K562 (cell line): ENCODE data around the gene DAP. TPM values are rescaled to one million over a fixed set of nuclear protein-coding genes. Genes with fewer than 3 reads are reported as not detected.
A peak's percentile ranks its signal among the peaks of the same experiment; 100 is the strongest.

Source experiments
- ATAC-seq: fragments of 200-7000 bp; cut with Tn5 transposase; 3 replicates; pipeline ENCODE4 v1.9.1; 2020; ENCODE audit warnings: moderate library complexity
- BruUV-seq: library from RNA; stranded (reverse); fragments of 400-500 nt; replicated peaks from 2 replicates; lab custom pipeline; 2021; lab: Mats Ljungman, UMichigan
- CTCF ChIA-PET: fragments of 300-600 bp; formaldehyde crosslinking; extraction: SDS; loops from one replicate; lab custom pipeline; 2021; ENCODE audit warnings: low intra/inter-chr PET ratio; lab: Yijun Ruan, JAX
- POLR2A ChIA-PET: fragments of 300-600, 350-650 bp; sonication (Branson Sonifier 250); formaldehyde crosslinking; extraction: SDS; loops from one replicate; lab custom pipeline; 2021; ENCODE audit warnings: antibody characterized with exemption, inconsistent platforms; lab: Yijun Ruan, JAX
- DNase-seq, 4 experiments: peaks; one replicate each; pipeline versions ENCODE4 v3.0.0 to v3.0.0-alpha.2; 2011 to 2018; ENCODE audit warnings: low spot score in 3 of 4, mixed read lengths in 3 of 4; ENCODE audit errors: extremely low read depth in 1 of 4
- FAIRE-seq: peaks from 2 replicates; lab custom pipeline; 2011; peaks lifted over from hg19 to GRCh38; lab: Jason Lieb, UNC
- H2AFZ ChIP-seq: 2 replicates; pipeline ENCODE4 v1.6.0; 2011; ENCODE audit warnings: low read depth, low read length, control low read depth, inconsistent platforms
- H3K27ac ChIP-seq: fragments of 200-600 bp; 3 replicates; pipeline ENCODE4 v1.8.0; 2011; ENCODE audit warnings: low read depth, mild to moderate bottlenecking, control low read depth, inconsistent platforms, low read length, moderate library complexity, mixed read lengths; ENCODE audit errors: extremely low read depth
- H3K27me3 ChIP-seq, 2 experiments: fragments of 300-600 bp in 1 of 2; 2 replicates in 1 of 2; 3 replicates in 1 of 2; pipeline versions ENCODE4 v1.6.0 to v1.8.0; 2011; ENCODE audit warnings: inconsistent platforms in 2 of 2, low read length in 2 of 2, mild to moderate bottlenecking in 1 of 2, mixed read lengths in 1 of 2, moderate library complexity in 1 of 2; ENCODE audit not compliant: control insufficient read depth in 2 of 2, insufficient read depth in 2 of 2
- H3K36me3 ChIP-seq: fragments of 300-600 bp; 3 replicates; pipeline ENCODE4 v1.8.0; 2011; ENCODE audit warnings: mild to moderate bottlenecking, low read length, inconsistent platforms; ENCODE audit not compliant: control insufficient read depth, insufficient read depth
- H3K4me1 ChIP-seq, 2 experiments: fragments of 200-600 bp in 1 of 2; replicated peaks in 1 of 2; 2 replicates in 1 of 2; 3 replicates in 1 of 2; pipeline versions ENCODE4 v1.5.1 to v1.8.0; 2011; ENCODE audit warnings: inconsistent platforms in 2 of 2, low read length in 2 of 2, mild to moderate bottlenecking in 1 of 2, mixed read lengths in 1 of 2, moderate library complexity in 1 of 2; ENCODE audit not compliant: control insufficient read depth in 2 of 2, insufficient read depth in 2 of 2
- H3K4me2 ChIP-seq: 2 replicates; pipeline ENCODE4 v1.6.1; 2011; ENCODE audit warnings: low read length, control low read depth, inconsistent platforms, mixed read lengths; ENCODE audit not compliant: insufficient read depth
- H3K4me3 ChIP-seq: fragments of 200-600 bp; sonication (generic), shearing (Covaris generic); 2 replicates; pipeline ENCODE4 v1.5.1; 2016; ENCODE audit warnings: control low read depth, inconsistent platforms
- H3K79me2 ChIP-seq: fragments of 200-600 bp; 3 replicates; pipeline ENCODE4 v1.8.0; 2011; ENCODE audit warnings: low read length, inconsistent platforms; ENCODE audit not compliant: control insufficient read depth, insufficient read depth
- H3K9ac ChIP-seq, 2 experiments: 2 replicates each; pipeline versions ENCODE4 v1.6.0 to v1.6.1; 2011; ENCODE audit warnings: low read depth in 2 of 2, low read length in 2 of 2, control low read depth in 1 of 2, inconsistent platforms in 1 of 2, mild to moderate bottlenecking in 1 of 2, mixed read lengths in 1 of 2; ENCODE audit not compliant: insufficient read depth in 1 of 2
- H3K9me1 ChIP-seq: one replicate; pipeline ENCODE4 v1.6.0; 2011; ENCODE audit warnings: inconsistent platforms, mild to moderate bottlenecking, low read length, moderate library complexity; ENCODE audit not compliant: control insufficient read depth, insufficient read depth
- H3K9me3 ChIP-seq: replicated peaks from 2 replicates; pipeline ENCODE4 v1.5.1; 2011; ENCODE audit warnings: low read depth, low read length, inconsistent platforms; ENCODE audit not compliant: control insufficient read depth, insufficient read depth
- H4K20me1 ChIP-seq: replicated peaks from 2 replicates; pipeline ENCODE4 v1.6.1; 2011; ENCODE audit warnings: low read length, inconsistent platforms, mixed read lengths; ENCODE audit not compliant: control insufficient read depth, insufficient read depth
- COPS2 ChIP-seq: fragments of 450-650 bp; conservative IDR thresholded peaks from 2 replicates; pipeline ENCODE4 v1.6.1; 2016; ENCODE audit warnings: mild to moderate bottlenecking, moderate library complexity
- HCFC1 ChIP-seq: IDR thresholded peaks from 2 replicates; pipeline ENCODE4 v1.6.1; 2012; ENCODE audit warnings: low read depth, low read length, improper control_type of control experiment
- IRF1 ChIP-seq: sonication (generic); formaldehyde crosslinking; IDR thresholded peaks from 2 replicates; pipeline ENCODE4 v1.8.0; 2022; ENCODE audit warnings: missing genetic modification reagents, mild to moderate bottlenecking, borderline replicate concordance
- KDM2B ChIP-seq: fragments of 250-450 bp; sonication (Bioruptor Pico); IDR thresholded peaks from 2 replicates; pipeline ENCODE4 v1.8.0; 2021; ENCODE audit warnings: mild to moderate bottlenecking, moderate library complexity
- PHB ChIP-seq: fragments of 250-450 bp; sonication (Bioruptor Pico); IDR thresholded peaks from 2 replicates; pipeline ENCODE4 v1.5.0; 2021
- POLR2G ChIP-seq: fragments of 200-400 bp; formaldehyde crosslinking; IDR thresholded peaks from 2 replicates; pipeline ENCODE4 v1.6.1; 2017; ENCODE audit warnings: low read depth, mild to moderate bottlenecking, antibody characterized with exemption, low read length, moderate library complexity
- PURB ChIP-seq: sonication (generic); formaldehyde crosslinking; IDR thresholded peaks from 2 replicates; pipeline ENCODE4 v1.9.0; 2021; ENCODE audit warnings: low read depth, mild to moderate bottlenecking, missing genetic modification reagents
- RBFOX2 ChIP-seq: fragments of 200-400 bp; formaldehyde crosslinking; IDR thresholded peaks from 2 replicates; pipeline ENCODE4 v1.6.1; 2017; ENCODE audit warnings: low read depth, mild to moderate bottlenecking, low read length, moderate library complexity
- STAG1 ChIP-seq: sonication (generic); formaldehyde crosslinking; IDR thresholded peaks from 2 replicates; pipeline ENCODE4 v1.5.0; 2020; ENCODE audit warnings: missing genetic modification reagents, borderline replicate concordance
- TAL1 ChIP-seq: fragments of 450-650 bp; IDR thresholded peaks from 2 replicates; pipeline ENCODE4 v1.6.1; 2016; ENCODE audit warnings: mild to moderate bottlenecking
- ZNF134 ChIP-seq: fragments of 250-450 bp; sonication (Bioruptor Pico); conservative IDR thresholded peaks from 2 replicates; pipeline ENCODE4 v1.4.0; 2020
- ZNF282 ChIP-seq: sonication (generic); formaldehyde crosslinking; IDR thresholded peaks from 2 replicates; pipeline ENCODE4 v1.8.1; 2023; ENCODE audit warnings: missing genetic modification reagents
- ZNF318 ChIP-seq, 2 experiments: fragments of 450-650 bp; IDR thresholded peaks; 2 replicates each; pipeline ENCODE4 v1.6.1; 2016; ENCODE audit warnings: mild to moderate bottlenecking in 2 of 2, borderline replicate concordance in 1 of 2, low read depth in 1 of 2, moderate library complexity in 1 of 2
- ZNF41 ChIP-seq: fragments of 250-450 bp; sonication (Bioruptor Pico); conservative IDR thresholded peaks from 2 replicates; pipeline ENCODE4 v1.4.0; 2020; ENCODE audit warnings: mild to moderate bottlenecking
- WGBS: fragments of 100-300 bp; shearing (Covaris generic); methylation state at CpG from one replicate; pipeline ENCODE4 v1.1.6; 2016; ENCODE audit warnings: low coverage, mixed read lengths; ENCODE audit not compliant: insufficient coverage; ENCODE audit errors: missing lambda C conversion rate; 5-methylcytosine and 5-hydroxymethylcytosine counted together
- in situ Hi-C: fragments of 300-500 bp; cut with MboI; formaldehyde crosslinking; loops from 4 replicates; pipeline ENCODE4 v1.15.0; 2018; ENCODE audit warnings: inconsistent platforms, mixed read lengths
- intact Hi-C: fragments of 100-400 bp; cut with micrococcal nuclease; formaldehyde crosslinking; loops from 2 replicates; pipeline ENCODE4 v1.14.2; 2022
- polyA plus RNA-seq, 8 experiments: library from polyadenylated mRNA; depleted of rRNA in 4 of 8; stranded (reverse) in 5 of 8; unstranded in 3 of 8; fragments of >200 nt; fragmentation: Nextera tagmentation in 2 of 8; fragmentation: Illumina TruSeq in 1 of 8; extraction: Ambion mirVana in 2 of 8; extraction: Trizol in 1 of 8; gene quantifications; 2 replicates each; pipeline versions ENCODE4 v1.2.1 to v1.2.3, GENCODE V29; 2011 to 2014; ENCODE audit warnings: inconsistent platforms in 1 of 8, missing spikeins in 1 of 8
- total RNA-seq, 7 experiments: library from RNA; depleted of rRNA in 6 of 7; stranded (reverse); fragments of >200 nt in 6 of 7; fragmentation: Illumina TruSeq in 2 of 7; extraction: Trizol in 2 of 7; gene quantifications; 2 replicates each; pipeline versions ENCODE4 v1.2.1 to v1.2.3, GENCODE V29; 2011 to 2021; ENCODE audit warnings: low replicate concordance in 1 of 7

DAP gene
- total and polyA plus RNA-seq, 9 of the 15 experiments (the other 6 are each of a cell fraction or from before 2014, with no cell fraction given), result 14.1 to 151 (median 34.5) TPM

GRCh38 chr5:10708189-10708944 lies 52.7 kb downstream of the DAP start:
- H3K79me2 ChIP-seq, result peaks cover 66% of the 10 kb centered on the region
- H3K4me1 ChIP-seq, result peaks cover 41 to 50% of the 10 kb centered on the region in 2 experiments; a peak in 4 of 5 replicates
- TF ChIP-seq KDM2B (CRISPR knock-in tag) (no peak), PHB (CRISPR knock-in tag) (no peak), STAG1 (no peak), ZNF134 (CRISPR knock-in tag) (no peak), POLR2G (no peak), PURB (CRISPR knock-in tag) (no peak), COPS2 (no peak), TAL1 (peak; percentile 89), HCFC1 (no peak), IRF1 (CRISPR knock-in tag) (no peak), RBFOX2 (no peak), ZNF41 (CRISPR knock-in tag) (no peak), ZNF282 (CRISPR knock-in tag) (no peak), ZNF318 (IDR thresholded peaks at IDR 0.05; ENCODE audit: borderline replicate concordance in 1 of 2, low read depth in 1 of 2) (no peak)

More at GRCh38 chr5:10708189-10708944, 52.7 kb downstream of the DAP start:
- H4K20me1 ChIP-seq, result peaks cover 15% of the 10 kb centered on the region
- peak; percentile 80 for ATAC-seq
- H3K27ac ChIP-seq, result peak overlapping the region; percentile 14; the same call in 1 of the 3 replicates
- H3K9ac ChIP-seq, result no peak overlapping the region
- peak; percentile 87 for FAIRE-seq
- no TSS peak for BruUV-seq
- H2AFZ ChIP-seq, result no peak overlapping the region
- CTCF ChIA-PET, result no interaction called here
- peak overlapping the region; percentile 59 for H3K4me2 ChIP-seq
- no peak overlapping the region for H3K4me3 ChIP-seq
- in situ Hi-C loops, result no loop called here
- H3K9me3 ChIP-seq, result no peaks in the 10 kb centered on the region
- peak; percentile 79 to 88 (median 84) for DNase-seq
- H3K27me3 ChIP-seq, result no peaks in the 10 kb centered on the region
- peaks cover 17% of the 10 kb centered on the region for H3K9me1 ChIP-seq
- intact Hi-C loops, result no loop called here
- H3K36me3 ChIP-seq, result peaks cover 71% of the 10 kb centered on the region
- POLR2A ChIA-PET, result interaction anchor here (0.7 kb wide), 1 partner anchor 36 kb away, joined by 3 read pairs; no protein-coding TSS in a partner anchor
- 17% methylated on average over 10 of the region's 10 CpGs for WGBS
